ENCODE results near the gene LMO1.

DNA sequence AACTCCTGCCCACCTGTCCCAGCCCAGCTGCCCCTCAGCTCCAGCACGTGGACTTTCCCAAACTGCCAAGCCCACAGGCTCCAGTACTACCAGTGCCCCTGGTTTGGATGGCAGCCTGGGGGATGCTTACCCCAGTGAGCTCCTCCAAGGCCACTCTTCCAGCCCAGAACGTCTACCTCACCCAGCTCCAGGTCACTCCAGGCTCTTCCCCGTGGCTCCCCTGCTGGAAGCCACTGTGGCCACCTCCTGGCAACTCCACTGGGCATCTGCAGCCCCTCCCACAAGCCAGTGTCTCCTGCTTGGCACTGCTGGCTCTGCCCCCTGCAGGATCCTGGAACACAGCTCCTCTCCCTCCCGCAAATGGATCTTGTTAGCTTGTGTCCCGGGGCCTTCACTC, 29.3 kb downstream of the LMO1 start:
- TF ChIP-seq, protein P1, sequence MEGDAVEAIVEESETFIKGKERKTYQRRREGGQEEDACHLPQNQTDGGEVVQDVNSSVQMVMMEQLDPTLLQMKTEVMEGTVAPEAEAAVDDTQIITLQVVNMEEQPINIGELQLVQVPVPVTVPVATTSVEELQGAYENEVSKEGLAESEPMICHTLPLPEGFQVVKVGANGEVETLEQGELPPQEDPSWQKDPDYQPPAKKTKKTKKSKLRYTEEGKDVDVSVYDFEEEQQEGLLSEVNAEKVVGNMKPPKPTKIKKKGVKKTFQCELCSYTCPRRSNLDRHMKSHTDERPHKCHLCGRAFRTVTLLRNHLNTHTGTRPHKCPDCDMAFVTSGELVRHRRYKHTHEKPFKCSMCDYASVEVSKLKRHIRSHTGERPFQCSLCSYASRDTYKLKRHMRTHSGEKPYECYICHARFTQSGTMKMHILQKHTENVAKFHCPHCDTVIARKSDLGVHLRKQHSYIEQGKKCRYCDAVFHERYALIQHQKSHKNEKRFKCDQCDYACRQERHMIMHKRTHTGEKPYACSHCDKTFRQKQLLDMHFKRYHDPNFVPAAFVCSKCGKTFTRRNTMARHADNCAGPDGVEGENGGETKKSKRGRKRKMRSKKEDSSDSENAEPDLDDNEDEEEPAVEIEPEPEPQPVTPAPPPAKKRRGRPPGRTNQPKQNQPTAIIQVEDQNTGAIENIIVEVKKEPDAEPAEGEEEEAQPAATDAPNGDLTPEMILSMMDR (CRISPR knock-in tag; IDR thresholded peaks at IDR 0.05) = no peak
- TF ChIP-seq ADNP (CRISPR knock-in tag; IDR thresholded peaks at IDR 0.05) (no peak), EZH2 (conservative IDR thresholded peaks at IDR 0.05; ENCODE audit: low read depth, low read length) (no peak), ZNF879 (CRISPR knock-in tag; IDR thresholded peaks at IDR 0.05) (no peak), GATAD1 (CRISPR knock-in tag; IDR thresholded peaks at IDR 0.05) (no peak), ZFP41 (CRISPR knock-in tag; IDR thresholded peaks at IDR 0.05; ENCODE audit: borderline replicate concordance) (no peak), ZNF446 (CRISPR knock-in tag; IDR thresholded peaks at IDR 0.05) (no peak), STAT5B (CRISPR knock-in tag; IDR thresholded peaks at IDR 0.05) (no peak), ZBTB7A (CRISPR knock-in tag; IDR thresholded peaks at IDR 0.05) (no peak), POLR2A (IDR thresholded peaks at IDR 0.05; ENCODE audit: insufficient read depth in 1 of 2, low read depth in 2 of 2, low read length in 2 of 2) (no peak), PAX8 (CRISPR knock-in tag; IDR thresholded peaks at IDR 0.05; ENCODE audit: borderline replicate concordance) (no peak), TBL1XR1 (IDR thresholded peaks at IDR 0.05; ENCODE audit: borderline replicate concordance, low read length, partially characterized antibody) (no peak), XRCC5 (optimal IDR thresholded peaks at IDR 0.05; ENCODE audit: low read length) (no peak), ZNF543 (CRISPR knock-in tag; IDR thresholded peaks at IDR 0.05) (no peak)

All from HepG2 (cell line).